Neuron (in vitro differentiated cells): ENCODE data around the gene TCP1.
A peak's percentile ranks its signal among the peaks of the same experiment; 100 is the strongest.

ENCODE experiments used
- H2AFZ ChIP-seq: one replicate; pipeline ENCODE4 v1.6.1; 2013; ENCODE audit warnings: low read depth, mild to moderate bottlenecking, inconsistent platforms, low read length, moderate library complexity
- H3K27me3 ChIP-seq: one replicate; pipeline ENCODE4 v1.6.1; 2013; ENCODE audit warnings: low read length; ENCODE audit not compliant: insufficient read depth
- H3K36me3 ChIP-seq: one replicate; pipeline ENCODE4 v1.6.1; 2013; ENCODE audit warnings: low read length; ENCODE audit not compliant: insufficient read depth
- H3K4me1 ChIP-seq: one replicate; pipeline ENCODE4 v1.6.1; 2013; ENCODE audit warnings: low read length; ENCODE audit not compliant: insufficient read depth
- H3K4me3 ChIP-seq: 2 replicates; pipeline ENCODE4 v1.5.1; 2013; ENCODE audit warnings: mild to moderate bottlenecking, low read length, moderate library complexity
- H3K9me3 ChIP-seq: one replicate; pipeline ENCODE4 v1.6.1; 2013; ENCODE audit warnings: low read length

TCP1 gene

DNA sequence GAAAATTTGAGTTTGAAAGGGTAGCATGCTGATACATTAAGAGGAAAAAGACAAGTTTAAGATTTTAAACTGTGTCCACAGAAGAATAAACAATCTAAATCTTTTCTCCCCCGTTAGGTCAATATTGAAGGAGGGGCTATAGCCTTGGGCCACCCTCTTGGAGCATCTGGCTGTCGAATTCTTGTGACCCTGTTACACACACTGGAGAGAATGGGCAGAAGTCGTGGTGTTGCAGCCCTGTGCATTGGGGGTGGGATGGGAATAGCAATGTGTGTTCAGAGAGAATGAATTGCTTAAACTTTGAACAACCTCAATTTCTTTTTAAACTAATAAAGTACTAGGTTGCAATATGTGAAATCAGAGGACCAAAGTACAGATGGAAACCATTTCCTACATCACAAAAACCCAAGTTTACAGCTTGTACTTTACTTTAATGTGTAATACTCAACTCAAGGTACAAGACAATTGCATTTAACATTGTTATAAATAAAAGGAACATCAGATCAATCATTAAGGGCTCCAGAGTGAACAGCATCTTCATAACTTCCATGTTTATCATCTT, 10.8 kb downstream of the TCP1 start:
- Histone ChIP-seq H2AFZ (no peak overlapping the region), H3K4me3 (no peak overlapping the region), H3K36me3 (peaks cover 100% of the 10 kb centered on the region), H3K4me1 (peaks cover 6% of the 10 kb centered on the region), H3K9me3 (no peaks in the 10 kb centered on the region), H3K27me3 (no peaks in the 10 kb centered on the region)

GRCh38 chr6:159778131-159778530, 11.3 kb downstream of the TCP1 start:
- Histone ChIP-seq H3K9me3 (no peaks in the 10 kb centered on the region), H3K27me3 (no peaks in the 10 kb centered on the region), H2AFZ (no peak overlapping the region), H3K4me1 (peaks cover 2% of the 10 kb centered on the region), H3K4me3 (no peak overlapping the region), H3K36me3 (peaks cover 99% of the 10 kb centered on the region)

DNA sequence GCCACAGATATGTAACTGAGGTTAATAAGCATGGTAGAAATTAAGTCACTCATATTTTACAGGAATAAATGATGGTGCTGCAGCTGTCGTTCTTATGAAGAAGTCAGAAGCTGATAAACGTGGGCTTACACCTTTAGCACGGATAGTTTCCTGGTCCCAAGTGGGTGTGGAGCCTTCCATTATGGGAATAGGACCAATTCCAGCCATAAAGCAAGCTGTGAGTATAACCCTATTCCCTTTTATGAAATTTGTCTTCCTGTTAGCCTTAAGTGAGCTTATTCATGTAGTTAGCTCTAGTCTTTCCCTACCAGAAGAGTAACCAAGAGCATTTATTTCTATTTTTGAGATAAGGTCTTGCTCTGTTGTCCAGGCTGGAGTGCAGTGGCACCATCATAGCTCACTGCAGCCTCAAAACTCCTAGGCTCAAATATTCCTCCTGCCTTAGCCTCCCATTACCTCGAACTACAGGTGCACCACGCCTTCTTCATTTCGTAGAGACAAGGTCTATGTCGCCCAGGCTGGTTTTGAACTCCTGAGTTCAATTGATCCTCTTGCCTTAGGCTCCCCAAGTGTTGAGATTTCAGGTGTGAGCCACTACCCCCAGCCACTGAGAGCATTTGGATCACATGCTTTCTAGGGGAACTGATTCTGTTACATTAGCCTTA, 12.0 kb downstream of the TCP1 start:
- peaks cover 99% of the 10 kb centered on the region for H3K36me3 ChIP-seq
- no peaks in the 10 kb centered on the region for H3K4me1 ChIP-seq
- no peak overlapping the region for H3K4me3 ChIP-seq
- no peak overlapping the region for H2AFZ ChIP-seq
- no peaks in the 10 kb centered on the region for H3K27me3 ChIP-seq
- no peaks in the 10 kb centered on the region for H3K9me3 ChIP-seq

DNA sequence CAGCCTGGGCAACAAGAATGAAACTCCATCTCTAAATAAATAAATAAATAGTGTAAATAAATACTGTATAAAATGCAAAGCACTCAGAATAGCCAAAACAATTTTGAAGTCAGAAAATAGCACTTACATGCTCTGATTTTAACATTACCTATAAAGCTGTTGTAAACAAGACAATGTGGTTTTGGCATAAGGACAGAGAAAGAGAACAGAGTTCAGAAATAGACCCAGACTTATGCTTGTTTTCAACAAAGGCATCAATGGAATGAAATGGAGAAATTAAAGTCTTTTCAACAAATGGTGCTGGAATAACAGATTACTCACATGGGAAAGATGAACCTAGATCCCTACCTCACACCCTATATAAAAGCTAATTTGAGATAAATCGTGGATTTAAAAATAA, 17.2 kb downstream of the TCP1 start:
- Histone ChIP-seq H3K9me3 (peaks cover 4% of the 10 kb centered on the region), H3K36me3 (peaks cover 97% of the 10 kb centered on the region), H2AFZ (no peak overlapping the region), H3K4me1 (no peaks in the 10 kb centered on the region), H3K4me3 (no peak overlapping the region), H3K27me3 (no peaks in the 10 kb centered on the region)

DNA sequence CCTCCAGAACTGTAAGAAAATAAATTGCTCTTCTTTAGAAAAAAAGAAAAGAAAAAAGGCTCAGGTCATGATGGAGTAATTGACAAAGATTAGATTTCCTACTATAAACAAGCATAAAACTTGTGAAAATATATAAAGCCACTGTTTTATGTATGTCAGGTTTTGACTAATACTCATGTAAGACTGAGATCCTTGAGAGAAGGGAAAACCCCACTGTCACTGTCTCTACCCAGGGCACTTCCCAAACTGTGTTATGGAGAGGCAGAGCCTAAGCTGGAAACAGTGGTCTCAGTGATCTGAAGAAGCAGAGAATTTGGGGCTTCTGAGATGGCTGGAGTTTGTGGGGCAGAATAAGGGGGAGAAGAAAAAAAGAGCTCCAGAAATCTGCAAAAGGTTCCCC, 19.9 kb downstream of the TCP1 start:
- Histone ChIP-seq H3K4me3 (no peak overlapping the region), H2AFZ (no peak overlapping the region), H3K27me3 (no peaks in the 10 kb centered on the region), H3K4me1 (no peaks in the 10 kb centered on the region), H3K9me3 (peaks cover 4% of the 10 kb centered on the region), H3K36me3 (peaks cover 91% of the 10 kb centered on the region)

DNA sequence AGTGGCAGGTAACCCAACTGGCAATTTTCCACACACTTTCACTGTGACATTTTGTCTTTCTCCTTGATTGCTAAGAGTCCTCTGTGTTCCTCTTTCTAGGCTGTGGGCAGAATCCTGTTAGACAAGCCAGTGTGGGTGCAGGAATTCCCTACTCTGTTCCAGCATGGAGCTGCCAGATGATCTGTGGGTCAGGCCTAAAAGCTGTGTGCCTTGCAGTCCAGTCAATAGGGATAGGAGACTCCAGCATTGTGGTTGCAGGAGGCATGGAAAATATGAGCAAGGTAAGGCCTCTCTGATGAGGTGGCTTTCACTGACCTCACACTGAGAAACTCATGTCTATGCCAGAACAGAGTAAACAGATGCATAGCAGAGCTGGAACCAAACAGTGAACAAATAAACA, 22.5 kb downstream of the TCP1 start:
- Histone ChIP-seq H3K4me1 (peaks cover 10% of the 10 kb centered on the region), H3K4me3 (no peak overlapping the region), H3K36me3 (peaks cover 79% of the 10 kb centered on the region), H3K9me3 (peaks cover 3% of the 10 kb centered on the region), H2AFZ (no peak overlapping the region), H3K27me3 (no peaks in the 10 kb centered on the region)

- Histone ChIP-seq H3K27me3 (no peaks in the 10 kb centered on the region), H3K36me3 (peaks cover 52% of the 10 kb centered on the region), H2AFZ (peak overlapping the region; percentile 89), H3K9me3 (no peaks in the 10 kb centered on the region), H3K4me1 (peaks cover 24% of the 10 kb centered on the region), H3K4me3 (peak overlapping the region; percentile 56)
These were observed 26.6 kb downstream of the TCP1 start for GRCh38 chr6:159762681-159763293.

GRCh38 chr6:159761873-159762680, 27.3 kb downstream of the TCP1 start, which contains the start of gene ACAT2:
Gene ACAT2, plus strand, starts transcription at chr6:159762045. Its CDS starts 43 bp downstream, at chr6:159762088.
- peaks cover 24% of the 10 kb centered on the region for H3K4me1 ChIP-seq
- H3K36me3 ChIP-seq = peaks cover 48% of the 10 kb centered on the region
- no peaks in the 10 kb centered on the region for H3K9me3 ChIP-seq
- H3K4me3 ChIP-seq = peak within 1 kb of the TSS; percentile 79
- H2AFZ ChIP-seq = peak within 1 kb of the TSS; percentile 89
- H3K27me3 ChIP-seq = no peaks in the 10 kb centered on the region

DNA sequence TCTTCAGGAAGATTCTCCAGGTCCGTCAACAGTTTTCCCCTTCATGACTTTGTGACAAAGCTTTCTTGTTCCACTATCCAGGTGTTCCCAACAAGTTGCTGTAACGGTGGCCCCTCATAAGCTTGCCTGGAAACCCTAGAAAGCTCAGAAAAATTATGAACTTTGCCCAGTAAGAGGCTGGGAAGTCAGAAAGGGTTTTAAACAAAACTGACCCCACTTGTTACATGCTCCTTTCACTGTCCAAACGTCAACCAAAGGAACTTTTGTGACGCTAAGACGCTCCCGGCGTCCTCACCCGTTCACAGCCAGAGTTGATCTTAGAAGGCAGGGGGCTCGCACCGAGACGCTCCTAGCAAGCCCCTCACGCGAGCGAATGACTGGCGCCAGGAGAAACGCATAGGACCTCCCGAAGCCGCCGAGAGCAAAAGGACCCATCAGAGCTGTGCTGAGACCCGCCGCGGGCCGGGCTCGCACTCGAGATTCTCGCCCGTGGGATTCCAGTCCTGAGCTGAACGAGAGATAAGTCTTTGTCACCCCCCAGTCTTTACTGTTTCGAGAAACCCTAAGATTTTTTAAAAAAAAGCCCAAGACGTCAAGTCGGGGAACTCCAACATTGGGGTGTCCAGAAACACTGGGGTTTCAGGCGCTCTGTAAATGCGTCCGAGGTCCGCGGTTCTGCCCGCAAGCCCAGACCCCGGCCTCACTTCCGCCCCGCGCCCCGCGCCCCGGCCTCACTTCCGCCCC, 28.1 kb downstream of the TCP1 start:
- H3K4me3 ChIP-seq = peak overlapping the region; percentile 79
- no peaks in the 10 kb centered on the region for H3K27me3 ChIP-seq
- H3K36me3 ChIP-seq = peaks cover 47% of the 10 kb centered on the region
- no peaks in the 10 kb centered on the region for H3K9me3 ChIP-seq
- H3K4me1 ChIP-seq = peaks cover 24% of the 10 kb centered on the region
- peak overlapping the region; percentile 89 for H2AFZ ChIP-seq

- Histone ChIP-seq H2AFZ (no peak overlapping the region), H3K4me3 (peak overlapping the region; percentile 79), H3K36me3 (peaks cover 47% of the 10 kb centered on the region), H3K9me3 (no peaks in the 10 kb centered on the region), H3K27me3 (no peaks in the 10 kb centered on the region), H3K4me1 (peaks cover 24% of the 10 kb centered on the region)
These were observed 28.8 kb downstream of the TCP1 start for GRCh38 chr6:159760602-159761057.

DNA sequence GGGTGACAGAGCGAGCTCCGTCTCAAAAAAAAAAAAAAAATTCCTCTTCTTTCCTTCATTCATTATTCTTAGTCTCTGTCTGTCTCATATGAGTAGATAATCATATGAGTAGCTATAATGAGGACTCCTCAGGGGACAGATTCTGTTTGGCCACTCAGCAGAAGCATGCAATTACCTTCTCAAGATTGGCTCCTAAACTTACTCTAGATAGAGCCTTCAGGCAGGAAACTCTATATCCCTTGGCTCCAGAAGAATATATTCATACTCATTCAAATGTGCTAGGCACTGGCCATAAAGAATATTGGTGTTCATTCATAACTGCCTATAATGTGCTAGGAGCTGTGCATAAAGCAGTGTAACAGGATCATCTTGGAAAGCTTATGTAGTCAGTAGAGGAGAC, 29.8 kb downstream of the TCP1 start:
- Histone ChIP-seq H2AFZ (no peak overlapping the region), H3K4me3 (no peak overlapping the region), H3K9me3 (no peaks in the 10 kb centered on the region), H3K36me3 (peaks cover 51% of the 10 kb centered on the region), H3K4me1 (peaks cover 24% of the 10 kb centered on the region), H3K27me3 (no peaks in the 10 kb centered on the region)
